Bronchus fibroblast of lung (primary cell): ENCODE results near the gene RSPH9. TPM values are rescaled to one million over a fixed set of nuclear protein-coding genes. Genes with fewer than 3 reads are reported as not detected.

ENCODE experiments used
- total RNA-seq: library from RNA; depleted of rRNA; stranded (reverse); fragments of >200 nt; gene quantifications from 2 replicates; pipeline ENCODE4 v1.2.3, GENCODE V29; 2015

RSPH9 gene, protein sequence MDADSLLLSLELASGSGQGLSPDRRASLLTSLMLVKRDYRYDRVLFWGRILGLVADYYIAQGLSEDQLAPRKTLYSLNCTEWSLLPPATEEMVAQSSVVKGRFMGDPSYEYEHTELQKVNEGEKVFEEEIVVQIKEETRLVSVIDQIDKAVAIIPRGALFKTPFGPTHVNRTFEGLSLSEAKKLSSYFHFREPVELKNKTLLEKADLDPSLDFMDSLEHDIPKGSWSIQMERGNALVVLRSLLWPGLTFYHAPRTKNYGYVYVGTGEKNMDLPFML
- total RNA-seq = 0.67 and 0.74 TPM in 2 replicates

GRCh38 chr6:43644940-43645612 is at the start of gene RSPH9:
RSPH9 (plus strand) TSS chr6:43645036; CDS start chr6:43645099, 63 bp downstream.

GRCh38 chr6:43629104-43629504 is 15.7 kb upstream of the RSPH9 start, which contains the start of gene GTPBP2:
GTPBP2 (minus strand) TSS chr6:43629264; CDS start chr6:43629162, 102 bp downstream.

GRCh38 chr6:43635387-43636307 is 9.2 kb upstream of the RSPH9 start, which contains the start of gene MAD2L1BP:
MAD2L1BP (plus strand) TSS chr6:43635840; CDS start chr6:43635876, 36 bp downstream.

GRCh38 chr6:43687437-43688347 is 42.9 kb downstream of the RSPH9 start, which contains the start of gene MRPS18A:
MRPS18A (minus strand) TSS chr6:43687791; CDS start chr6:43687779, 12 bp downstream.

Other genes with a start within 250 kb of the RSPH9 start
- 14.1 and 20.8 TPM in 2 replicates for gene ABCC10, start 217.5 kb upstream of the RSPH9 start, total RNA-seq
- gene DLK2, start 189.5 kb upstream of the RSPH9 start, total RNA-seq = 1.0 and 1.5 TPM in 2 replicates
- gene TJAP1, start 167.5 kb upstream of the RSPH9 start, total RNA-seq = 18.5 and 20.4 TPM in 2 replicates
- under 0.01 and 0.15 TPM in 2 replicates for gene LRRC73, start 134.7 kb upstream of the RSPH9 start, total RNA-seq
- gene YIPF3, start 128.1 kb upstream of the RSPH9 start, total RNA-seq = 110 and 117 TPM in 2 replicates
- gene POLR1C, start 127.9 kb upstream of the RSPH9 start, total RNA-seq = 24.2 and 27.9 TPM in 2 replicates
- 15.2 and 15.5 TPM in 2 replicates for gene XPO5, start 69.0 kb upstream of the RSPH9 start, total RNA-seq
- gene POLH, start 68.9 kb upstream of the RSPH9 start, total RNA-seq = 18.3 and 19.2 TPM in 2 replicates
- gene GTPBP2, start 15.8 kb upstream of the RSPH9 start, total RNA-seq = 49.9 and 50.6 TPM in 2 replicates
- gene MAD2L1BP, start 9.2 kb upstream of the RSPH9 start, total RNA-seq = 33.9 and 37.7 TPM in 2 replicates
- 51.6 and 60.2 TPM in 2 replicates for gene MRPS18A, start 42.8 kb downstream of the RSPH9 start, total RNA-seq
- 40.0 and 53.8 TPM in 2 replicates for gene VEGFA, start 125.2 kb downstream of the RSPH9 start, total RNA-seq